Fibroblast of villous mesenchyme (primary cell): ENCODE results near the gene SIL1. TPM values are rescaled to one million over a fixed set of nuclear protein-coding genes. Genes with fewer than 3 reads are reported as not detected.
A peak's percentile ranks its signal among the peaks of the same experiment; 100 is the strongest.

Experiments used
- DNase-seq: peaks from one replicate; pipeline ENCODE4 v3.0.0-alpha.2; 2010; ENCODE audit warnings: low read depth
- H3K4me3 ChIP-seq: 2 replicates; pipeline ENCODE4 v1.5.1; 2011; ENCODE audit warnings: low read depth, mild to moderate bottlenecking, low read length
- total RNA-seq: library from RNA; depleted of rRNA; stranded (reverse); fragments of >200 nt; gene quantifications from 2 replicates; pipeline ENCODE4 v1.2.3, GENCODE V29; 2012
- TF ChIP-seq, protein P1 (sequence below): IDR thresholded peaks from 2 replicates; pipeline ENCODE4 v1.5.1; 2012; ENCODE audit warnings: low read depth, mild to moderate bottlenecking, low read length; ENCODE audit not compliant: insufficient read depth

SIL1 gene
- total RNA-seq, 1 donor = 57.0 TPM

DNA sequence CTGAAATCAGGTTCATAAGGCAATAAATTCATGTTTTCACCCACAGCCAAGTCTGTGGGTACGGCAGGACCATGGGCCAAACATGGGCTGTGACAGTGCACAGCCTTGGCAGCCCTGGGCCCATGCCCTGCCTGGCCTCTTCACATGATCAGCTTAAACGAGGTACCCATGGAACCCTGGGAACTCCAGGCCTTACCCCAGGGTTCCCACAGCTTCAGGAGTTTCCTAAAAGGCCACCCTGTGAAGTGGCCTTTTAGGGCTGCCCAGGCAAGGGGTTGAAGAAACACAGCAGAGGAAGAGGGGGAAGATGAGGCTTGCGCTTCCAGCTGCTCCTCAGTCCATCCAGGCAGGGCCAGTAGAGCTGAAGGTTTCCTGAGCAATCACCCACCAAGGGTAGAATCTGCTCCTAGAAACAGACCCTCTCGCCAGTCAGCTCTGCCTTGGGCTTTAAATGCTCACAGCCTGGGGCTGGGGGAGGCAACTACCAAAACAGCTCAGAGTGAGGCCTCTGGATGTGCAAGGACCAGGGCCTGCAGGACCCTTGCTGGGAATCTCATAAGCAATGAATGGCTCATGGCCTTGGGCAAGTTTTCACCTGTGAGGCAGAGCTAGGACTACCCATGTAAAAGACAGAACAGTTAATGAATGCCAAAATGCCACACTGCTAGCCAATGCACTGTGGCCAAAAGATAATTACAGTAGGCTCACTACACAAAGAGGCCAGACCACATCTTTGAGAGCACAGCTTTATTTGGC is 243.7 kb downstream of the SIL1 start:
- H3K4me3 ChIP-seq = no peak overlapping the region
- DNase-seq = no peak
- TF ChIP-seq, protein P1, sequence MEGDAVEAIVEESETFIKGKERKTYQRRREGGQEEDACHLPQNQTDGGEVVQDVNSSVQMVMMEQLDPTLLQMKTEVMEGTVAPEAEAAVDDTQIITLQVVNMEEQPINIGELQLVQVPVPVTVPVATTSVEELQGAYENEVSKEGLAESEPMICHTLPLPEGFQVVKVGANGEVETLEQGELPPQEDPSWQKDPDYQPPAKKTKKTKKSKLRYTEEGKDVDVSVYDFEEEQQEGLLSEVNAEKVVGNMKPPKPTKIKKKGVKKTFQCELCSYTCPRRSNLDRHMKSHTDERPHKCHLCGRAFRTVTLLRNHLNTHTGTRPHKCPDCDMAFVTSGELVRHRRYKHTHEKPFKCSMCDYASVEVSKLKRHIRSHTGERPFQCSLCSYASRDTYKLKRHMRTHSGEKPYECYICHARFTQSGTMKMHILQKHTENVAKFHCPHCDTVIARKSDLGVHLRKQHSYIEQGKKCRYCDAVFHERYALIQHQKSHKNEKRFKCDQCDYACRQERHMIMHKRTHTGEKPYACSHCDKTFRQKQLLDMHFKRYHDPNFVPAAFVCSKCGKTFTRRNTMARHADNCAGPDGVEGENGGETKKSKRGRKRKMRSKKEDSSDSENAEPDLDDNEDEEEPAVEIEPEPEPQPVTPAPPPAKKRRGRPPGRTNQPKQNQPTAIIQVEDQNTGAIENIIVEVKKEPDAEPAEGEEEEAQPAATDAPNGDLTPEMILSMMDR = no peak

DNA sequence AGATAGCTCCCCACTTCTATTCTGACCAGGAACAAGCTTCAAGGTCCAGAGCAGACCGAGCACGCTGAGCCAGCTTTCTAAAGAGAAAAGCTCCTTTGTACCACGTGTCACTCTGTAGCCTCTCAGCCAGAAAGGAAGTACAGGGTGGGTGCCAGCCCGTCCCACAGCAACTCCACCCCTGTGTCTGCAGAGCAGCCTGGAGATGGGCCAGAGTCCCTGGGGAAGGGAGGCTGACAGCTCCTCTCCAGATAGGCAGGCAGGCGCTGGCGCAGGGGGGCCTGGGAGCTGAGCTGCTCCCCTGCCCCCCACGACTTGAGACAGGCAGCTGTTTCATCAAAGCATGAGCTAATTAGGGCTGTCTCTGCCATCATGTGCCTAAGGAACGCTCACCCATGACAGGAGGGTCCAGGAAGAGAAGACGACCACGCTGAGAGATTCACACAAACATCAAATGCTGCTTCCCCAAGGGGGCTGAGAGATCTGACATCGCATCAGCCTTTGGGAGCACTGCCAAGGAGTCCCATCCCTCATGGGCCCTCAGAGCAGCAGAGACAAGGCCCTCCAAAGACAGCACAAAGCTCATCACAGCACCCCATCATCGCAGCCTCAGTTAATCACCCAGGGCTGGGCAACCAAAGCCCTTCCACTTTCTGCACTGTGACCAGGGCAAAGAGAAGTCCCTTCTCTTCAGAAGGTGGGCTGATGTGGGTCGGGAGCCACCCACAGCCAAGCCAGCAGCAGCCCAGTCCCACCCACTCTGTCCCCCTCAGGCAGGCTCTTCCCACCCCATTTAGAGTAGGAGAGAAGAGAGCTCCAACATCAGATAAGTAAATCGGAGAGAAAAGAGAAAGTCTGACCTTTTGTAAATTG is 244.5 kb downstream of the SIL1 start:
- TF ChIP-seq, protein P1 = no peak
- peak; percentile 74 for DNase-seq
- no peak overlapping the region for H3K4me3 ChIP-seq

DNA sequence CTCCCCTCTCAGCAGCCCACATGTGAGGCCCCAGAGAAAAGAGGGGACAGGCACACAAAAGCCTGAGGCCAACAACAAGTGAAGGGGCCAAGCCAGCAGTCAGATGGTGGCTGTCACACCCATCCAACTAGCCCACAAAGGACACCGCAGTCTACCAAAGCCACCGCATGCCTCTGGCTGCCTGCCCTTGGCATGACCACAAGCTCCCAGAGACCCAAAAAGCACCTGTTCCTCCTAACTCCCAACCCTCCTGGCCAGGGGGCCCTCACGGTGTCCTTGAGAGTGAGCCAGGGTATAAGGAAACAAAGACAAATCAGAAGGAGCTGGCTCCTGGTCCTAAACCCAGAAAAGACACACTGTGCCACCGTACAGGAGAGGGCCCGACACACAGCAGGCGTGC is 245.2 kb downstream of the SIL1 start:
- TF ChIP-seq, protein P1 = no peak
- no peak overlapping the region for H3K4me3 ChIP-seq
- DNase-seq = no peak

DNA sequence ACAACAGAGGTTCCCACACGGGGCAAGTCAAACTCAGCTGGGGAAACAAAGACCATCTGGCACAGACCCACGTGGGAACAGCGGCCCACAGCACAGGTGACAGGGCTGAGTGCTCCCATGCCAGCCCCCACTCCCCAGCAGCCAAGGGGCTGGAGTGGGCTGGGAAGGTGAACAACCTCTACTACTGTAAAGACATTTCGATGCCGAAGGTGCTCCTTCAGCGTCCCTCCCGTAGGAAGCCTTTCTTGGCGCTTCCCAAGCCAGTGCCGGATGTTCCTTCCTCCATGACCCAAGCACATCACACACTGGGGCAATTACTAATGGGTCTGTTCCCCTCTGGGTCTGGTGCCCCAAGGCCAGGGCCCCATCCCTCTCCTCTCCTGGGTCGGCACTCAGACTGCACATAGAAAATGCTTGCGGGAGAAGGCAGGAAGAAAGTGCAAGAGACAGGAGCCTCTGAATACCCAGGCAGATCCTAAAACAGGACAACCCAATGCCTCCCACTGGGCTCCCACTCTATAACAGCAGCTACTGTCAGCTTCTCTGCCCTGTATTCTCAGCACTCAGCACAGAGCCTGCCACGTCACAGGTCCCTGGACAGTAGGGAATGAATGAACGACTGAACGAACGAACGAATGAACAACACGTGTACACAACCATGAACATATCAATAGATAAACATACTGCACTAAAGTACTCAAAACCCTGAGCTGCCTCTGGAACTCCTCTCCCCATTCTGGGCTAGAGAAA is 246.0 kb downstream of the SIL1 start:
- no peak for DNase-seq
- TF ChIP-seq, protein P1 = no peak
- H3K4me3 ChIP-seq = no peak overlapping the region

DNA sequence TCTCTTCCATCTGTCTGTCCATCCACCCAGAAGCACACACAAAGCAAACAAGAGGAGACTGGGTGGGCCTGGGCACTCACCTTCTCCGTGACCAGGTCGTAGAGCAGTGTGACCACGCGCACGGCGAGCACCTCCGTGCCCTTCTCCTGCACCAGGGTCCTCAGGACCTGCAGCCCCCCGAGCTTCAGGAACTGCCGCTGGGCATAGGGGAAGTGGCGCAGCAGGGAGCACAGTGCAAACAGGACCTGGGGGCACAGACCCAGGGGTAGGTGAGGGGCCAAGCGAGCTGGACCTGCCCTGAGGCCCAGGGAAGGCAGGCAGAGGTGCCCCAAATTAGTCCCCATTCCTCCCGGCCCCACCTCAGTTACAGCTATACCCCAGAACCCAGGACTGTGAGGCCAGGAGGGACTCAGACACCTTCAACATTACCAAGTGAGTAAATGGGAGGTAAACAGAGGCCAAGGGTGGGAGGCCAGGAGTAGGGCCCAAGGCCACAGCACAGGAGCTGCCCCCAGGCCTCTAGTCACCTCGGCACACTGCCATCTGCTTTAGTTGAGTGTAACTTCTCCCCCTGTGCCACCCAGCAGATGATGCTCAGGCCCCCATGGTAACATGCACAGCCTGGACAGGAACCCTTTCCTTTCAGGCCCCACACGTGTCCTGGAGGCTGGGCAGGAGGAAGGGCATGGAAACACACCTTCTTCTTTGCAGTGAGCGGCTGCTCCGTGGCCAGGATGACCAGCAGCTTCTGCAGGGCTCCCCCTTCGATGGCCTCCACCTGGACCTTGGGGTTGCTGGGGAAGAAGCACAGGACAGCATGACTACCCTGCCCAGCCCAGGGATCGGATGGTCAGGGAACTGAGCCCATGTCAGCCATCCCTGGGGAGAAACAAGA is 246.8 kb downstream of the SIL1 start:
- DNase-seq = no peak
- no peak overlapping the region for H3K4me3 ChIP-seq
- TF ChIP-seq, protein P1 = no peak

DNA sequence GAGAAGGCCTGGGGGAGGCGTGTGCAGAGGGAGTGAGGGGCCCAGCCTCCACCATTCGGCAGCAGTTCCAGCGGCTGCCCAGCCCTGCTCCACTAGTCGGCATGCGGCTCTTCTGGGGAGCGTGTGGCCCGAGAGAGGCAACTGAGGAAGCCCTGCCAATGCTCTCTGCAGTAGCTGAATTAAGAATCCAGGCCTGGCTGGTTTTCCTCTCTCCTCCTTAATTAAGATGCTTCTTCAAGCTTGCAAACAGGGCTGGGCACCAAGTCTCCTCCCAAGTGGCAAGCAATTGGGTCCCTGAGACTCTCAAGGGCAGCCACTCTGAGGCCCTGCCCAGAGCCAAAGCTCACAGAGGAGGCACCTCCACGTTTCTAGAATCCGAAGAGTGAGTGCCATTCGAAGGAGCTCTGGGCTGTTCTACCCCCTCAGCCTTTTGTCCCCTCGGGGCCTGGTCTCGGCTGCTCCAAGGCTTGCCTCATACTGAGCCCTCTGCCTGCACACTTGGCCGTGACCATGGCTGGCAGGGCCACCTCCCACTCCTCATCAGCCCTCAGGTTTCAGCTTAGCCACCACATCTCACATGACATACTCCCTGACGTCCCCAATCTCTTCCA is 247.6 kb downstream of the SIL1 start:
- no peak overlapping the region for H3K4me3 ChIP-seq
- DNase-seq = no peak
- TF ChIP-seq, protein P1 = no peak
